ENCODE data around the gene WDR35.

Gene WDR35

DNA sequence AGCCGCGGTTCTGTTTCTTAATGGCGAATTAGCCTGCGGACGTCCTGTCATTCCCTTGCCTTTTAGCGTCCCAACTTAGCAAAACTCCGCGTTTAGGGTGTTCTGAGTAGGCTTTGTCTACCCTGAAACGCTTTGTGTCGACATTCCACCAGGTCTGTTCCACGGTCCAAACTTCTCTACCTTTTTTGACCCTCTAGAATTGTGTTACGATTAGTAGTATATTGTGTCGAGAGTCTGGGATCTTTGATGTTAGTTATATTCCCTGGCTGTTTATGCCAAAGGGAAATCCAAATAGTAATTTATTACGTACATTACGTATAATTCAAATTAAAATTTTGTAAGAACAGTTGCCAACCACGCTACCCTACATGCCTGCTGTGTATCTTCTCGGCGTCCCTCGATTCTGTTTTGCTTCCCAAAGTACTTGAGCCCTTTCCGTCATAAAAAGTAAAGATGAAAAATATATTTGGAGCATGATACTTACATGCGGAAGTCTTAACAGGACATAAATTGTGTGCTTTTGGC is 87.6 kb downstream of the WDR35 start:
- Histone ChIP-seq H3K4me2 (ENCODE audit: insufficient read depth, low read length) (peak overlapping the region; percentile 90), H3K4me1 (ENCODE audit: insufficient read depth, low read length) (peaks cover 45% of the 10 kb centered on the region), H3K27ac (ENCODE audit: low read length) (peak overlapping the region; percentile 99), H3K9me3 (ENCODE audit: insufficient read depth, low read length, severe bottlenecking) (no peaks in the 10 kb centered on the region), H3K79me2 (ENCODE audit: insufficient read depth, low read length) (peaks cover 42% of the 10 kb centered on the region), H4K20me1 (ENCODE audit: insufficient read depth, low read length) (peaks cover 30% of the 10 kb centered on the region), H3K4me3 (ENCODE audit: low read depth in 1 of 2, low read length in 2 of 2) (peak overlapping the region; percentile 87 to 88), H2AFZ (ENCODE audit: low read depth, low read length) (peak overlapping the region; percentile 86), H3K9ac (ENCODE audit: low read depth, low read length) (peak overlapping the region; percentile 79), H3K27me3 (ENCODE audit: insufficient read depth, low read length, poor library complexity) (no peaks in the 10 kb centered on the region), H3K36me3 (ENCODE audit: insufficient read depth, low read length) (peaks cover 17% of the 10 kb centered on the region)
- TF ChIP-seq EZH2 (IDR thresholded peaks at IDR 0.05; ENCODE audit: borderline replicate concordance, low read depth, low read length, severe bottlenecking), result no peak
- TF ChIP-seq, protein P1, sequence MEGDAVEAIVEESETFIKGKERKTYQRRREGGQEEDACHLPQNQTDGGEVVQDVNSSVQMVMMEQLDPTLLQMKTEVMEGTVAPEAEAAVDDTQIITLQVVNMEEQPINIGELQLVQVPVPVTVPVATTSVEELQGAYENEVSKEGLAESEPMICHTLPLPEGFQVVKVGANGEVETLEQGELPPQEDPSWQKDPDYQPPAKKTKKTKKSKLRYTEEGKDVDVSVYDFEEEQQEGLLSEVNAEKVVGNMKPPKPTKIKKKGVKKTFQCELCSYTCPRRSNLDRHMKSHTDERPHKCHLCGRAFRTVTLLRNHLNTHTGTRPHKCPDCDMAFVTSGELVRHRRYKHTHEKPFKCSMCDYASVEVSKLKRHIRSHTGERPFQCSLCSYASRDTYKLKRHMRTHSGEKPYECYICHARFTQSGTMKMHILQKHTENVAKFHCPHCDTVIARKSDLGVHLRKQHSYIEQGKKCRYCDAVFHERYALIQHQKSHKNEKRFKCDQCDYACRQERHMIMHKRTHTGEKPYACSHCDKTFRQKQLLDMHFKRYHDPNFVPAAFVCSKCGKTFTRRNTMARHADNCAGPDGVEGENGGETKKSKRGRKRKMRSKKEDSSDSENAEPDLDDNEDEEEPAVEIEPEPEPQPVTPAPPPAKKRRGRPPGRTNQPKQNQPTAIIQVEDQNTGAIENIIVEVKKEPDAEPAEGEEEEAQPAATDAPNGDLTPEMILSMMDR (IDR thresholded peaks at IDR 0.05; ENCODE audit: borderline replicate concordance, extremely low read depth, low read length, poor library complexity, severe bottlenecking), result no peak
- no peak for DNase-seq
- ATAC-seq (ENCODE audit: insufficient read depth, low read depth), result peak; percentile 1; the same call in 1 of the 3 replicates

DNA sequence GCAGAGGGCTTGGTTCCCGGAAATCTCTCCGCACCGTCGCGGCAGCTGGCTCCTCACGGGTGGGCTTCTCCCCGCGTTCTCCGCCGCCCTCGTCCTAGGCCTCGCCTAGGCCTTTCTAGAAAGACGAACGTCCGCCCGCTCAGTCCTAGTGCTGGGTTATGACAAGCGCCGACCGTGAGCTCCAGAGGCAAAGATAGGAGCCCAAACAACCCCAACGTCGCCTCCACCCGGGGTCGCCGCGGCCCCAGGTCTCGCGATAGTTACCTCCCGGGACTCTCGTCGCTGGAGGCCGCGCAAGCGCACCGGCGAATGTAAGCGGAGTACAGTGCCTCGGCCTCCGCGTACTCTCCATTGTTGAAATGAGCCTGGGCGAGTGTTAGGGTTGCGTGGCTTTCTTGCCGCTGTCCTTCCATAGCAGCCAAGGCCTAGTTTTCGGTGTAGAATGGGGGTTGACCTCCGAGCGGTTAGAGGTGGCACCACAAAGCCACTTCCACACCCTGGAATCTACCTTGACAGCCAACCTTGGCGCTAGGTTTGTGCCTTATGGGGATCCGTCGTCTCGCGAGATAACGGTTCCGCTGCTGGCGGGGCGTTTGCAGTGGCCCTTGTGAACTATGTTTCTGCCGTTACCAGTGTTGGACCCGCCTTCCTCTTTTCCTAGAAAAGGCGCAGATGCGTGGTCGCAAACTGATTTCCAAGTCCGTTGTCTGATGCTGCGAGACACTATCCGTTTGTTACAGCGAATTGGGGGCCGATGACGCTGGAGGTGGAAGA is 88.3 kb downstream of the WDR35 start, which contains the start of gene TTC32:
Gene TTC32, minus strand, starts transcription at position 542 of the 774 bp plus-strand sequence. Its CDS starts 129 bp downstream, at position 413.
- Histone ChIP-seq H2AFZ (ENCODE audit: low read depth, low read length) (peak within 1 kb of the TSS; percentile 86), H3K9me3 (ENCODE audit: insufficient read depth, low read length, severe bottlenecking) (no peaks in the 10 kb centered on the region), H4K20me1 (ENCODE audit: insufficient read depth, low read length) (peaks cover 30% of the 10 kb centered on the region), H3K36me3 (ENCODE audit: insufficient read depth, low read length) (peaks cover 17% of the 10 kb centered on the region), H3K79me2 (ENCODE audit: insufficient read depth, low read length) (peaks cover 48% of the 10 kb centered on the region), H3K27ac (ENCODE audit: low read length) (peak within 1 kb of the TSS; percentile 99), H3K27me3 (ENCODE audit: insufficient read depth, low read length, poor library complexity) (no peaks in the 10 kb centered on the region), H3K4me3 (ENCODE audit: low read depth in 1 of 2, low read length in 2 of 2) (peak within 1 kb of the TSS; percentile 87 to 88), H3K4me2 (ENCODE audit: insufficient read depth, low read length) (peak within 1 kb of the TSS; percentile 90), H3K4me1 (ENCODE audit: insufficient read depth, low read length) (peaks cover 50% of the 10 kb centered on the region), H3K9ac (ENCODE audit: low read depth, low read length) (peak within 1 kb of the TSS; percentile 79)
- DNase-seq, result peak; percentile 96
- TF ChIP-seq, protein P1 (IDR thresholded peaks at IDR 0.05; ENCODE audit: borderline replicate concordance, extremely low read depth, low read length, poor library complexity, severe bottlenecking), result no peak
- TF ChIP-seq EZH2 (IDR thresholded peaks at IDR 0.05; ENCODE audit: borderline replicate concordance, low read depth, low read length, severe bottlenecking), result no peak
- ATAC-seq (ENCODE audit: insufficient read depth, low read depth), result peak; percentile 85

DNA sequence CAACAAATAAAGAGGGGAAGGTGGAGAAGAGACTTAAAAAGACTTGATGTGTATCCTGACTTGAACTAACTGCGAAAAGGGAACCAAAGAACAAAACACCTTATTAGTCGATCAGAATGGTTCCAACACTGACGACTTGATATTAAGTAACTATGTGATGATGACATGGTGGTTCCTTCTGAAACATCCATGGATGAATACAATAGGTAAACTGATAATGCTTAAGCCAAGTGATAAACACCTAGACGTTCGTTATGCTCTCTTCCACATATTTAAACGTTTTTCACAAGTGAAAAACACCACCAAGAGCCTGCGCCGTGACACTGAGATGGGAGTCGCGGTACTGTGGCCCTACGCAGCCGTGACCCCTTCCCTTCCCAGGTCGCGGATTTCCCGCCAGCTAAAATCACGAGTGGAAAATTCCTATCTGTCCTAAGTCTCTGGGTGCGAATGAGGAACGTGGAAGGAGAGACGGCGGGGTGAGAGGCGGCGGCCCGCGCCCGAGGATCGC is 88.9 kb downstream of the WDR35 start:
- peak; percentile 2 for ATAC-seq (ENCODE audit: insufficient read depth, low read depth)
- Histone ChIP-seq H3K9ac (ENCODE audit: low read depth, low read length) (peak overlapping the region; percentile 79), H3K9me3 (ENCODE audit: insufficient read depth, low read length, severe bottlenecking) (no peaks in the 10 kb centered on the region), H3K4me2 (ENCODE audit: insufficient read depth, low read length) (peak overlapping the region; percentile 90), H3K36me3 (ENCODE audit: insufficient read depth, low read length) (peaks cover 17% of the 10 kb centered on the region), H3K27ac (ENCODE audit: low read length) (peak overlapping the region; percentile 99), H3K79me2 (ENCODE audit: insufficient read depth, low read length) (peaks cover 55% of the 10 kb centered on the region), H3K4me1 (ENCODE audit: insufficient read depth, low read length) (peaks cover 54% of the 10 kb centered on the region), H2AFZ (ENCODE audit: low read depth, low read length) (peak overlapping the region; percentile 86), H3K4me3 (ENCODE audit: low read depth in 1 of 2, low read length in 2 of 2) (peak overlapping the region; percentile 87 to 88), H4K20me1 (ENCODE audit: insufficient read depth, low read length) (peaks cover 30% of the 10 kb centered on the region), H3K27me3 (ENCODE audit: insufficient read depth, low read length, poor library complexity) (no peaks in the 10 kb centered on the region)
- no peak for DNase-seq
- TF ChIP-seq EZH2 (IDR thresholded peaks at IDR 0.05; ENCODE audit: borderline replicate concordance, low read depth, low read length, severe bottlenecking), result no peak
- TF ChIP-seq, protein P1 (IDR thresholded peaks at IDR 0.05; ENCODE audit: borderline replicate concordance, extremely low read depth, low read length, poor library complexity, severe bottlenecking), result no peak

Measured in DND-41 (cell line).